Fibroblast of gingiva (primary cell): Measurements from ENCODE around the gene MRPL18.
"Not testable (repeated sequence)": the region's sequence is repeated elsewhere in the genome, so short reads cannot be mapped to it uniquely, and the experiment has no call there.

ENCODE experiments used
- DNase-seq: peaks from one replicate; pipeline ENCODE4 v3.0.0-alpha.2; 2011; ENCODE audit warnings: low read depth

The MRPL18 gene

GRCh38 chr6:159790149-159790955, at the start of gene MRPL18:
Gene MRPL18 (plus strand): TSS chr6:159790467. CDS start chr6:159790588, 121 bp downstream.
- DNase-seq: peak; percentile 99

GRCh38 chr6:159742165-159742564, 48.1 kb upstream of the MRPL18 start:
- DNase-seq: no peak

- no peak for DNase-seq
These were observed 45.2 kb upstream of the MRPL18 start for GRCh38 chr6:159745081-159745480.

GRCh38 chr6:159746759-159747158, 43.5 kb upstream of the MRPL18 start:
- no peak for DNase-seq

GRCh38 chr6:159748127-159748526, 42.1 kb upstream of the MRPL18 start:
- not testable (repeated sequence) for DNase-seq

- no peak for DNase-seq
These were observed 38.8 kb upstream of the MRPL18 start for GRCh38 chr6:159751448-159751847.

- no peak for DNase-seq
These were observed 37.0 kb upstream of the MRPL18 start for GRCh38 chr6:159753081-159753872.

- no peak for DNase-seq
These were observed 35.9 kb upstream of the MRPL18 start for GRCh38 chr6:159754401-159754800.

- peak; percentile 17 for DNase-seq
These were observed 35.0 kb upstream of the MRPL18 start for GRCh38 chr6:159754959-159755914.

- DNase-seq: no peak
These were observed 33.8 kb upstream of the MRPL18 start for GRCh38 chr6:159756508-159756907.

- peak; percentile 15 for DNase-seq
These were observed 32.0 kb upstream of the MRPL18 start for GRCh38 chr6:159758031-159759001.

- no peak for DNase-seq
These were observed 30.6 kb upstream of the MRPL18 start for GRCh38 chr6:159759645-159760044.

GRCh38 chr6:159760602-159761057, 29.6 kb upstream of the MRPL18 start:
- peak; percentile 36 for DNase-seq

- DNase-seq: peak; percentile 9
These were observed 29.0 kb upstream of the MRPL18 start for GRCh38 chr6:159761129-159761872.

- DNase-seq: peak; percentile 94
These were observed 28.2 kb upstream of the MRPL18 start, which contains the start of gene ACAT2 for GRCh38 chr6:159761873-159762680. Gene ACAT2 (plus strand): TSS chr6:159762045. CDS start chr6:159762088, 43 bp downstream.

GRCh38 chr6:159762681-159763293, 27.5 kb upstream of the MRPL18 start:
- no peak for DNase-seq

- peak; percentile 4 for DNase-seq
These were observed 23.4 kb upstream of the MRPL18 start for GRCh38 chr6:159766906-159767305.

- no peak for DNase-seq
These were observed 20.8 kb upstream of the MRPL18 start for GRCh38 chr6:159769470-159769869.
